ENCODE data around the gene SNRNP40.

- TF ChIP-seq EZH2 (IDR thresholded peaks at IDR 0.05; ENCODE audit: low read length) = no peak
- TF ChIP-seq CTCF (optimal IDR thresholded peaks at IDR 0.05 in 1 of 3, IDR thresholded peaks at IDR 0.05 in 1 of 3, conservative IDR thresholded peaks at IDR 0.05 in 1 of 3; ENCODE audit: extremely low read depth in 1 of 3, insufficient read depth in 2 of 3, low read length in 3 of 3) = no peak
Measured at GRCh38 chr1:31318146-31318545, 21.6 kb upstream of the SNRNP40 start.

Measured in keratinocyte (primary cell).